Panc1 (cell line): ENCODE data around the gene C2CD2. TPM values are rescaled to one million over a fixed set of nuclear protein-coding genes. Genes with fewer than 3 reads are reported as not detected.

Experiments used
- ATAC-seq: fragments of 200-7000 bp; cut with Tn5 transposase; 2 replicates; pipeline ENCODE4 v1.9.1; 2020; ENCODE audit warnings: mild to moderate bottlenecking, moderate library complexity
- BruUV-seq: library from RNA; stranded (reverse); fragments of 400-500 nt; replicated peaks from 2 replicates; lab custom pipeline; 2021; lab: Mats Ljungman, UMichigan
- CTCF ChIA-PET: fragments of 300-600 bp; sonication (Branson Sonifier 250); formaldehyde crosslinking; loops from one replicate; lab custom pipeline; 2022; ENCODE audit warnings: antibody characterized with exemption; lab: Charles Lee
- POLR2A ChIA-PET: fragments of 300-600 bp; sonication (Branson Sonifier 250); formaldehyde crosslinking; loops from one replicate; lab custom pipeline; 2022; ENCODE audit warnings: antibody characterized with exemption; lab: Charles Lee
- DNase-seq: peaks from one replicate; pipeline ENCODE4 v3.0.0-alpha.2; 2010; ENCODE audit warnings: low read depth, low spot score
- H3K27ac ChIP-seq: 2 replicates; pipeline ENCODE4 v1.5.1; 2011; ENCODE audit warnings: mild to moderate bottlenecking, low read length, inconsistent platforms
- H3K27me3 ChIP-seq: fragments of 200-500 bp; sonication (Bioruptor generic); 2 replicates; pipeline ENCODE4 v1.6.0; 2014; ENCODE audit warnings: low read length, inconsistent platforms; ENCODE audit not compliant: control insufficient read depth, insufficient read depth
- H3K36me3 ChIP-seq: fragments of 200-500 bp; sonication (Bioruptor generic); 2 replicates; pipeline ENCODE4 v1.5.1; 2014; ENCODE audit warnings: inconsistent platforms, mild to moderate bottlenecking, low read length, moderate library complexity; ENCODE audit not compliant: control insufficient read depth, insufficient read depth
- H3K4me1 ChIP-seq: 2 replicates; pipeline ENCODE4 v1.5.1; 2011; ENCODE audit warnings: inconsistent platforms, mild to moderate bottlenecking, low read length, moderate library complexity; ENCODE audit not compliant: control insufficient read depth, insufficient read depth
- H3K4me3 ChIP-seq, 2 experiments: 2 replicates each; pipeline ENCODE4 v1.5.1; 2011 to 2012; ENCODE audit warnings: low read depth in 2 of 2, low read length in 2 of 2, mild to moderate bottlenecking in 2 of 2, inconsistent platforms in 1 of 2, moderate library complexity in 1 of 2
- H3K9me3 ChIP-seq: fragments of 200-500 bp; sonication (Bioruptor generic); 2 replicates; pipeline ENCODE4 v1.5.1; 2014; ENCODE audit warnings: low read depth, mild to moderate bottlenecking, inconsistent platforms, low read length, moderate library complexity; ENCODE audit not compliant: control insufficient read depth, insufficient read depth
- POLR2AphosphoS5 ChIP-seq: IDR thresholded peaks from 2 replicates; pipeline ENCODE4 v1.6.1; 2012; ENCODE audit warnings: mild to moderate bottlenecking, low read depth, low read length, moderate library complexity
- SIN3A ChIP-seq: IDR thresholded peaks from 2 replicates; pipeline ENCODE4 v1.6.1; 2012; ENCODE audit warnings: low read depth, mild to moderate bottlenecking, low read length, moderate library complexity, borderline replicate concordance; ENCODE audit not compliant: insufficient read depth
- TCF7L2 ChIP-seq: IDR thresholded peaks from 2 replicates; pipeline ENCODE4 v1.6.1; 2011; ENCODE audit warnings: mild to moderate bottlenecking, low read depth, low read length, inconsistent platforms
- in situ Hi-C: cut with HindIII; loops from 2 replicates; pipeline ENCODE4 v1.10.0; 2016; ENCODE audit warnings: low sequenced_read_pairs, low pct_unique_long_range_greater_than_20kb
- intact Hi-C: fragments of 100-400 bp; cut with micrococcal nuclease; formaldehyde crosslinking; loops from one replicate; pipeline ENCODE4 v1.10.0; 2022; ENCODE audit not compliant: unreplicated experiment
- total RNA-seq: library from RNA; stranded (reverse); gene quantifications from one replicate; pipeline ENCODE4 v1.2.1, GENCODE V29; 2021; ENCODE audit not compliant: unreplicated experiment
- TF ChIP-seq, protein P1 (sequence below): fragments of 450-650 bp; IDR thresholded peaks from 2 replicates; pipeline ENCODE4 v1.5.1; 2017; ENCODE audit warnings: mild to moderate bottlenecking
- TF ChIP-seq, protein P2 (sequence below), 2 experiments: IDR thresholded peaks; 2 replicates each; pipeline ENCODE4 v1.6.1; 2011 to 2012; ENCODE audit warnings: low read depth in 2 of 2, control low read depth in 1 of 2, low read length in 1 of 2, mild to moderate bottlenecking in 1 of 2, moderate library complexity in 1 of 2; ENCODE audit not compliant: insufficient read depth in 1 of 2

C2CD2 gene
- total RNA-seq, 1 experiment from 2014 or later: 14.0 TPM

DNA sequence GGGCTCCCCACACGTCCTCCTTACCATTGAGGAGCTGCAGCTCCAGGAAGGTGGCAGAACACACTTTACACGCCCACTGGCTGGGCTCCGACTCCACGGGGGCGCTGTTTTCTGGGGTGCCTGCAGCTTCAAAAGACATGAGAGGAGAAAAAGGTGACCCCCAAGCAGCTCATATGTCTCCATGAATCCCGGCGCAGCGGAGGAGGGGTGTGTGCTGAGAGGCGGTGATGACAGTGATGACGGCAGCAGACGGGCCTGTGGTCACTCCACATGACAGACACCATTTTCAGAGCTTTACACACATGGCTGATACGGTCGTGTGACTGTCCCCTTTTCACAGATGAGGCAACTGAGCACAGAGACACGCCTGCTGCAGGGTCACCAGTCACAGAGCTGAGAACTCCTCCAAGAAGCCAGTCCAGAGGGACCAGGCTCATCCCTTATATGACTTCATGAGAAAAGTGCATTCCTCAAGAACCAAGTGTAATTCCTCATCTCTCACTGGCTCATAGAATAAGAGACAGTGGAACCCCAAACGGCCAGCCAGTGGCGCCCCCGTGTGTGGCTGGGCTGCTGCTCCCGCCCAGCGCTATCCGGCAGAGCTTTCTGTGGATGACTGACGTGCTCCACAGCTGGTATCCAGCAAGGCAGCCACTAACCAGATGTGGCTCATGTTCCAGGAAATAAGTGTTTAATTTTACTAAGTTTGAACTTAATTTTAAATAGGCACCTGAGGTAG lies 106.6 kb downstream of the C2CD2 start:
- POLR2A ChIA-PET: interaction anchor here (0.6 kb wide), 1 partner anchor 21 kb away, joined by 4 read pairs; no protein-coding TSS in a partner anchor

DNA sequence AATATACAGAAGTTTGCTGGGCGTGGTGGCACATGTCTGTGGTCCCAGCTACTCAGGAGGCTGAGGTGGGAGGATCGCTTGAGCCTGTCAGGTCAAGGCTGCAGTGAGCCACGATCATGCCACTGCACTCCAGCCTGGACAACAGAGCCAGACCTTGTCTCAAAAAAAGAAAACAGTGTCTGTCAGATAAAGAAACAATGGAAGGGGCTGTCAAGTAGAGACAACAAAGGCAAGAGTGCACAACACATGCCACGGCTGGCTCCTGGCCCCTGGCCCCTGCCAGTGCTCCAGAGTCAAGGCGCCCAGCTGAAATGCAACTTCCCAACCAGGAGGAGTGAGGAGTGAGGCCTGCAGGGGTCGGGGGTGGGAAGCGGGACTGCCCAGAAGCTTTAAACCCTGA lies 107.3 kb downstream of the C2CD2 start:
- BruUV-seq: no TSS peak
- POLR2A ChIA-PET: no interaction called here
- Histone ChIP-seq H3K27me3 (no peaks in the 10 kb centered on the region), H3K36me3 (no peaks in the 10 kb centered on the region; the same call in 1 of the 2 replicates), H3K4me1 (peaks cover 2% of the 10 kb centered on the region; the same call in 1 of the 2 replicates), H3K9me3 (no peaks in the 10 kb centered on the region), H3K4me3 (no peak overlapping the region), H3K27ac (no peak overlapping the region)
- ATAC-seq: no peak
- in situ Hi-C loops: no loop called here
- DNase-seq: no peak
- intact Hi-C loops: no loop called here
- CTCF ChIA-PET: no interaction called here
- no peak for TF ChIP-seq POLR2AphosphoS5
- TF ChIP-seq, protein P1, sequence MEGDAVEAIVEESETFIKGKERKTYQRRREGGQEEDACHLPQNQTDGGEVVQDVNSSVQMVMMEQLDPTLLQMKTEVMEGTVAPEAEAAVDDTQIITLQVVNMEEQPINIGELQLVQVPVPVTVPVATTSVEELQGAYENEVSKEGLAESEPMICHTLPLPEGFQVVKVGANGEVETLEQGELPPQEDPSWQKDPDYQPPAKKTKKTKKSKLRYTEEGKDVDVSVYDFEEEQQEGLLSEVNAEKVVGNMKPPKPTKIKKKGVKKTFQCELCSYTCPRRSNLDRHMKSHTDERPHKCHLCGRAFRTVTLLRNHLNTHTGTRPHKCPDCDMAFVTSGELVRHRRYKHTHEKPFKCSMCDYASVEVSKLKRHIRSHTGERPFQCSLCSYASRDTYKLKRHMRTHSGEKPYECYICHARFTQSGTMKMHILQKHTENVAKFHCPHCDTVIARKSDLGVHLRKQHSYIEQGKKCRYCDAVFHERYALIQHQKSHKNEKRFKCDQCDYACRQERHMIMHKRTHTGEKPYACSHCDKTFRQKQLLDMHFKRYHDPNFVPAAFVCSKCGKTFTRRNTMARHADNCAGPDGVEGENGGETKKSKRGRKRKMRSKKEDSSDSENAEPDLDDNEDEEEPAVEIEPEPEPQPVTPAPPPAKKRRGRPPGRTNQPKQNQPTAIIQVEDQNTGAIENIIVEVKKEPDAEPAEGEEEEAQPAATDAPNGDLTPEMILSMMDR: no peak
- TF ChIP-seq TCF7L2: no peak
- no peak for TF ChIP-seq SIN3A
- TF ChIP-seq, protein P2, sequence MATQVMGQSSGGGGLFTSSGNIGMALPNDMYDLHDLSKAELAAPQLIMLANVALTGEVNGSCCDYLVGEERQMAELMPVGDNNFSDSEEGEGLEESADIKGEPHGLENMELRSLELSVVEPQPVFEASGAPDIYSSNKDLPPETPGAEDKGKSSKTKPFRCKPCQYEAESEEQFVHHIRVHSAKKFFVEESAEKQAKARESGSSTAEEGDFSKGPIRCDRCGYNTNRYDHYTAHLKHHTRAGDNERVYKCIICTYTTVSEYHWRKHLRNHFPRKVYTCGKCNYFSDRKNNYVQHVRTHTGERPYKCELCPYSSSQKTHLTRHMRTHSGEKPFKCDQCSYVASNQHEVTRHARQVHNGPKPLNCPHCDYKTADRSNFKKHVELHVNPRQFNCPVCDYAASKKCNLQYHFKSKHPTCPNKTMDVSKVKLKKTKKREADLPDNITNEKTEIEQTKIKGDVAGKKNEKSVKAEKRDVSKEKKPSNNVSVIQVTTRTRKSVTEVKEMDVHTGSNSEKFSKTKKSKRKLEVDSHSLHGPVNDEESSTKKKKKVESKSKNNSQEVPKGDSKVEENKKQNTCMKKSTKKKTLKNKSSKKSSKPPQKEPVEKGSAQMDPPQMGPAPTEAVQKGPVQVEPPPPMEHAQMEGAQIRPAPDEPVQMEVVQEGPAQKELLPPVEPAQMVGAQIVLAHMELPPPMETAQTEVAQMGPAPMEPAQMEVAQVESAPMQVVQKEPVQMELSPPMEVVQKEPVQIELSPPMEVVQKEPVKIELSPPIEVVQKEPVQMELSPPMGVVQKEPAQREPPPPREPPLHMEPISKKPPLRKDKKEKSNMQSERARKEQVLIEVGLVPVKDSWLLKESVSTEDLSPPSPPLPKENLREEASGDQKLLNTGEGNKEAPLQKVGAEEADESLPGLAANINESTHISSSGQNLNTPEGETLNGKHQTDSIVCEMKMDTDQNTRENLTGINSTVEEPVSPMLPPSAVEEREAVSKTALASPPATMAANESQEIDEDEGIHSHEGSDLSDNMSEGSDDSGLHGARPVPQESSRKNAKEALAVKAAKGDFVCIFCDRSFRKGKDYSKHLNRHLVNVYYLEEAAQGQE (IDR thresholded peaks at IDR 0.05; ENCODE audit: insufficient read depth in 1 of 2, low read depth in 2 of 2, low read length in 1 of 2): no peak

More for the DNA sequence above, 106.6 kb downstream of the C2CD2 start:
- TF ChIP-seq, protein P1: no peak
- TF ChIP-seq, protein P2 (IDR thresholded peaks at IDR 0.05; ENCODE audit: insufficient read depth in 1 of 2, low read depth in 2 of 2, low read length in 1 of 2): no peak
- TF ChIP-seq POLR2AphosphoS5: no peak
- Histone ChIP-seq H3K4me1 (peaks cover 2% of the 10 kb centered on the region; the same call in 1 of the 2 replicates), H3K36me3 (no peaks in the 10 kb centered on the region; the same call in 1 of the 2 replicates), H3K9me3 (no peaks in the 10 kb centered on the region), H3K27me3 (no peaks in the 10 kb centered on the region), H3K4me3 (no peak overlapping the region), H3K27ac (no peak overlapping the region)
- CTCF ChIA-PET: no interaction called here
- DNase-seq: no peak
- BruUV-seq: no TSS peak
- ATAC-seq: no peak
- in situ Hi-C loops: no loop called here
- intact Hi-C loops: no loop called here
